Motor neuron (in vitro differentiated cells): ENCODE data around the gene CIC. TPM values are rescaled to one million over a fixed set of nuclear protein-coding genes. Genes with fewer than 3 reads are reported as not detected.

ENCODE experiments used
- ATAC-seq, 8 experiments: fragments of 200-7000 bp; cut with Tn5 transposase; replicated peaks in 6 of 8; 2 replicates each; pipeline ENCODE4 v1.8.0; 2021; ENCODE audit warnings: mild to moderate bottlenecking in 8 of 8, moderate library complexity in 8 of 8
- H3K27ac ChIP-seq, 2 donors: fragments of 250-450 bp; sonication (Bioruptor Pico); 2 replicates each; pipeline ENCODE4 v1.9.0; 2021; ENCODE audit warnings: antibody characterized with exemption in 2 of 2, mild to moderate bottlenecking in 2 of 2, moderate library complexity in 1 of 2
- H3K4me1 ChIP-seq, 2 donors: fragments of 250-450 bp; sonication (Bioruptor Pico); replicated peaks in 1 of 2; 2 replicates each; pipeline ENCODE4 v1.6.1; 2021; ENCODE audit warnings: antibody characterized with exemption in 2 of 2, mild to moderate bottlenecking in 2 of 2, moderate library complexity in 1 of 2
- H3K4me3 ChIP-seq, 5 donors: fragments of 250-450 bp; sonication (Bioruptor Pico); 2 replicates each; pipeline ENCODE4 v1.9.0; 2021; ENCODE audit warnings: antibody characterized with exemption in 5 of 5, mild to moderate bottlenecking in 5 of 5, moderate library complexity in 4 of 5
- WGBS, 10 experiments: fragments of 450-650 bp; shearing (Covaris generic); methylation state at CpG; one replicate each; pipeline ENCODE4 v1.0.0; 2022; 5-methylcytosine and 5-hydroxymethylcytosine counted together
- in situ Hi-C, 9 experiments: fragments of 400-800 bp; cut with MboI; loops; one replicate each; pipeline ENCODE4 v1.15.0; 2021; ENCODE audit warnings: low sequenced_read_pairs in 9 of 9, low pct_unique_long_range_greater_than_20kb in 2 of 9; ENCODE audit not compliant: unreplicated experiment in 9 of 9
- total RNA-seq, 8 experiments: library from RNA; unstranded; fragments of 300-600 nt; gene quantifications; 2 replicates each; pipeline versions ENCODE4 v1.2.3 to v1.2.4, GENCODE V29; 2022

The CIC gene
- total RNA-seq, 8 experiments from 2014 or later: 15.8 to 59.1 (median 27.9) TPM

DNA sequence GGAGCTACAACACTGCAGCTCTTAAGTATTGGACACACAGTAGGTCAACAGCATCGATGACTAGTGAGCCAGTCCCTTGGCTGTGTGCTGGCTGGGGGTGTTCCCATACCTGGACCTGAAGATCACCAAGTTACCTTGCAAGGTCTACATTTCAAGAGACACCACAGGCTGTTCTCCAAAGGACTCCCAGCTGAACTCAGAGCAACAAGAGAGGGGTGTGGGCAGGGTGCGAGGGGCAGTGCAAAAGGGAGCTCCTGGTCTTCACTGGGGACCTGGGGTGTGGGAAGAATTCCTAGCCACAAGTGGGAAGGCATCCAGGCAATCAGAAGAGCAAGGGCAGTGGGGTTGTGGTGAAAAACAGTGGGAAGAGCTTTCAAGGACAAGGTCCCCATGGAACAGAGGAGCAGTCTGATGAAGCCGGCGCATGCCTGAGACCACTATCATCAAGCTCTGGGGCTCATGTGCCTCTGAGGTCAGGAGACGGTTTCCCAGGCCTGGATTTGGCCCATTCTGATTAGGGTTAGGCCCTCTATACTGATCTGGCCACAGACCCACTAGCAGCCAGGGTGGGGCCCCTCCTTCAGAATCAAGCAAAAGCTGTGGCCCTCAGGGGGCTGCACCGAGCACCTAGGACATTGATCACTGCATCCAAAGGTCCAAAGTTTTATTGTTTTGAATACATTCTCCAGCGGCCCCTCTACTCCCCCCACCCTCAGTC lies 22.0 kb upstream of the CIC start:
- no peak overlapping the region for H3K27ac ChIP-seq

DNA sequence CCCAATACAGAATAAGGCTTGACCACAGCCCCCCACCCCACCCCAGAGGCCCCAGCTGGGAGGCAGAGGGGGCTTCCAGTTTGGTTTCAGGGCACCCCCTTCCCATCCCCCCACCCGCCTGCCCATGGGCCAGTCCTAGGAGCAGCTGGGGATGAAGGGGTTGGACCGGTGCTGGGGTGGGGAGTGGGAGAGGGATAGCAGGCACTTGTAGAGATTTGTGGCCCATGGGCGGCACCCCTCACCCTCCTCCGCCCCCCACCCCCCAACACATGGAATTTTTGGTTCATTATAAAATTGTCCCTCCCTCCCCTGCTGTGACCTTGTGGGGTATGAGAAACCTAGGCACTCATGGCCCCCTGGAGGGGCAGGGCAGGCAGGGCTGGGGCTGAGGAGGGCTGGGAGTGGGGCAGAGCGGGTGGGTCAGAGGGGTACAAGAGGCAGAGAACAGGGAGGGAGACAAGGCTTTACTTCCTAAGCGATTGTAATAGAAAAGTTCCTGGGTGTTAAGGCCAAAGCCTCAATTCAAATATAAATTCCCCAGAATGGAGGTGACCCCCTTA lies 21.3 kb upstream of the CIC start:
- WGBS, 10 experiments: no CpG with 5 or more reads among the region's 6 CpGs
- Histone ChIP-seq H3K4me1 (peaks cover 32 to 41% of the 10 kb centered on the region in 2 donors), H3K4me3 (no peak overlapping the region), H3K27ac (no peak overlapping the region)
- in situ Hi-C loops: no loop called here
- no peak for ATAC-seq

More for the DNA sequence above, 22.0 kb upstream of the CIC start:
- no peak for ATAC-seq
- Histone ChIP-seq H3K4me1 (peaks cover 25 to 34% of the 10 kb centered on the region in 2 donors), H3K4me3 (no peak overlapping the region)
- in situ Hi-C loops: no loop called here
- 80 to 90% (median 87%) methylated on average over 1 to 2 of the region's 7 CpGs; no CpG with 5 or more reads in 6 of the 10 experiments for WGBS, 10 experiments

DNA sequence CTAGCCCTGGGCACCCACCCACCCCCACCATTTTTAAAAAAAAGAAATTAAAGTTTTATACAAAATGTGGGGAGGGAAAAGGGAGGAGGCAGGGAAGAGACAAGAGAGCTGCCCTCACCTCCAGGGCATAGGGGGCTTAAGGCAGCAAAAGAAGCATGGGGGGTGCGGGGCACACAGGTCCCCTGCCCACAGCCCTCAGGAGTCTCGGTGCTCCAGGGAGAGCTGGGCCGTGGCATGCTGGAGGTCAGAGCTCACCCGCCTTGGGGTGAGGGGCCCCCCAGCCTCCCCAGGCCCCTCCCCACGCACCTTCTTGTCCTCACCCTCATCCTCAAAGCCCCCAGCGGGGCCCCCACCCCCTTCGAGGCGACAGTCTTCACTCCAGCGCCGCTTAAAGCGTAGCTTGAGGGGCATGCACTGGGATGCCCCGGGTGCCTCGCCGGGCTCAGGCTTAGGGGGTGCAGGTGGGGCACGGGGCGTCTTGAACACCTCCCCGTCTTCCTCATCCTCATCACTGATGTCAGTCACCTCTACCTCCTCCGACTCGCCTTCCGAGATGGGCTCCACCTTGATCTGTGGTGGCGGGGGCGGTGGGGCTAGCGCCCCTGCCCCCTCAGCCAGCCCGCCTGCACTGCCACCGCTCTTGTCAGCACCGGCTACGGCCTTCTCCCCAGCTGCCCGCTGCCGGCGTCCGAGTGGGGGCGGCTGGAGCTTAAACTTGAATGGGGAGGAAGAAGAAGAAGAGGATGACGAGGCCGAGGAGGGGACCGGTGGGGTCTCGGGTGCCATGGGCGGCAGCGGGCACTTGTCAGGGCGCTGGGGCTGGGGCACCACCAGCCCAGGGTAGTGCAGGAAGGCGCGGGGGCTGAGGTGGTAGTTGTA lies 20.5 kb upstream of the CIC start:
- Histone ChIP-seq H3K4me1 (peaks cover 36 to 41% of the 10 kb centered on the region in 2 donors), H3K4me3 (no peak overlapping the region), H3K27ac (no peak overlapping the region)
- in situ Hi-C loops: no loop called here
- WGBS, 10 experiments: 100% methylated on average over 2 to 5 of the region's 41 CpGs; no CpG with 5 or more reads in 7 of the 10 experiments
- ATAC-seq: no peak

- Histone ChIP-seq H3K4me3 (no peak overlapping the region), H3K27ac (no peak overlapping the region), H3K4me1 (peaks cover 29 to 34% of the 10 kb centered on the region in 2 donors)
- in situ Hi-C loops: no loop called here
- no peak for ATAC-seq
- WGBS, 10 experiments: 92 to 100% (median 100%) methylated on average over 1 to 5 of the region's 36 CpGs; no CpG with 5 or more reads in 7 of the 10 experiments
Measured at GRCh38 chr19:42249149-42249750, 19.8 kb upstream of the CIC start.

DNA sequence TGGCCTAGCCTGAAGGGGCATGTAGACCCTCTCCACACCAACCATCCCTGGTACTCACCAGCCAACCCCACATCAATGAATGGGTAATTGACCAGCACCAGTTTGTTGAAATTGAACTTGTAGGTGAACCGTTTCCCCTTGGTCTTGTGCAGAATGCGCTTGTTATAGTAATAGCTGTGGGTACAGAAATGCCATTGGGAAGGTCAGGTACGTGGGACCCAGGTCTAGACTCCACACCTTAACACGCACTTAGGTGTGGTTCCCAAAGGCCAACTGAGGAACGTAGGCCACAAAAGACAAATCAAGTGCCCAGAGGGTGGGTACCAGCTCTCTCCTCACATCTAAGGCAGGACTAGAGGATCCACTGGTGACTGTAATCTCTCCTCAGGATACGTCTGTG lies 19.3 kb upstream of the CIC start:
- H3K27ac ChIP-seq: no peak overlapping the region
- peaks cover 28 to 32% of the 10 kb centered on the region in 2 donors for H3K4me1 ChIP-seq
- in situ Hi-C loops: no loop called here
- no peak overlapping the region for H3K4me3 ChIP-seq
- no peak for ATAC-seq
- 70 to 100% (median 100%) methylated on average over 1 to 3 of the region's 6 CpGs; no CpG with 5 or more reads in 3 of the 10 experiments for WGBS, 10 experiments

DNA sequence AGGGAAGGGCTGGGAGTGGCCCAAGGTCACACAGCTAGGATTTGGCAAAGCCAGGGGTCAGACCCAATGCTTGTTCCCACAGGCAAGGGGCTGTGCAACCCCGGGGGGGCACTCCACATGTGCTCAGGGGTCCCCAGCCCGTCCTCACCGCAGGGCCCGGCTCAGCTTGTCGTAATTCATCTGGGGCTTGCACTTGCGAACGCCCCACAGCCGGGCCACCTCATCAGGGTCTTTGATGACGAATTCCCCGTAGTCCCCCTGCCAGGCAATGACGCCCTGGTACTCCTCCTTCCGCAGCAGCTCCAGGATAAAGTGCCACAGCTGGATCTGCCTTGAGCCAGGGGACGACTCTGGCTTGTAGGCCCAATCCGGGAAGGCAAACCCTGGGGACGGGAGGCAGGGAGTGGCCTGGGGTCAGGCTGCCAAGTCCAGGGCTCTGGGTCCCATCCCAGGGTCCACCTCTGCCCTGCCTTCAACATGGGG lies 18.8 kb upstream of the CIC start:
- H3K4me3 ChIP-seq: no peak overlapping the region
- in situ Hi-C loops: no loop called here
- peaks cover 26 to 32% of the 10 kb centered on the region in 2 donors for H3K4me1 ChIP-seq
- peak overlapping the region in 1 of 2 donors; percentile 72 for H3K27ac ChIP-seq
- ATAC-seq: no peak
- WGBS, 10 experiments: 90% methylated on average over 4 of the region's 15 CpGs; no CpG with 5 or more reads in 9 of the 10 experiments

GRCh38 chr19:42250666-42251531 lies 18.2 kb upstream of the CIC start:
- WGBS, 10 experiments: 20 to 73% methylated on average over 1 to 3 of the region's 19 CpGs; no CpG with 5 or more reads in 8 of the 10 experiments
- H3K4me3 ChIP-seq: peak overlapping the region in 2 of 5 donors; percentile 7 to 21

GRCh38 chr19:42251572-42252358 lies 17.3 kb upstream of the CIC start:
- in situ Hi-C loops: no loop called here
- H3K27ac ChIP-seq: peak overlapping the region; percentile 1 to 76
- WGBS, 10 experiments: 83 to 100% (median 100%) methylated on average over 1 of the region's 4 CpGs; no CpG with 5 or more reads in 6 of the 10 experiments
- ATAC-seq: no peak
- peak overlapping the region in 4 of 5 donors; percentile 59 to 96 (median 70) for H3K4me3 ChIP-seq
- peaks cover 27 to 33% of the 10 kb centered on the region in 2 donors for H3K4me1 ChIP-seq

More at GRCh38 chr19:42250666-42251531, 18.2 kb upstream of the CIC start:
- peak in 6 of 8 experiments; percentile 2 to 30 (median 21) for ATAC-seq
- in situ Hi-C loops: no loop called here
- Histone ChIP-seq H3K27ac (peak overlapping the region; percentile 63 to 72), H3K4me1 (peaks cover 29 to 31% of the 10 kb centered on the region in 2 donors)

DNA sequence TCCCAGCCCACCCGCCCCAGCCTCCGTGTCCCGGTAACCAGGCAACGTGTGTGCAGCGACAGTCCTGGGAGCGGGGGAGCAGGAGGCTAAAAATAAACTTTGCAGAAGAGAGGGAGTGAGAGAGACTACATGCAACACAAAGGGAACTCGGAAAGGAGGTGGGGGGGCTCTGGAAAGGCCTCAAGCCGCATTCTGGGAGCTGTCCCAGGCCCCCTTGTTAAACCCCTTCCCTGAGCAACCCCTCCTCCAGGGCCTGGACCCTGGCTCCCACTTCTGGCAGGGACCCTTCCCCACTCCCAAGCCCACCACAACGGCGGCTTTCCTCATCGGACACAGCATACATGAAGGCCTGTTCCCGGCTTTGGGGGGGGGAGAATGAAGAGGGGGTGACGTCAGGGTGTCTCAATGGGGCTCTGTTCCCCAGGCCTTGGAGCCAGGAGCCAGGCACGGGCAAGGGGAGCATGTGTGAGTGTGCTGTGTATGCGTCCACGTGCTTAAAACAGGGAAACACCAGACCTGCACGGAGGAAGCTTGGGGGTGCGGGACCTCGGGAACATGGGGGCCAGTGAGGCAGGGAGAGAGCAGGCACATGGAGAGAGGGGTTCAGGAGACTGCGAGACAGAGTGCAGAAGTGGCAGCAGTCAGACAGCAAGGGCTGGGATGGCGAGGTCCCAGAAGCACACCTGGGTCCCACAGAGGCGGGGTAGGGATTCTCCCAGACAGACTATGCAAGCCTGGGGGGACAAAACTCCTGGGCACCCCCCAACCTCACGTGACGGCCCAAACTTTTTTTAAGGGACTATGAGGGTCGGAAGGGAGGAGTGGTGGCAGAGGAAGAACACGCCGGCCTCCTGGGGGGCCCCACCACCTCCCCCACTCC lies 16.4 kb upstream of the CIC start:
- Histone ChIP-seq H3K27ac (peak overlapping the region; percentile 76 to 90), H3K4me3 (peak overlapping the region; percentile 59 to 96 (median 72)), H3K4me1 (peaks cover 27 to 33% of the 10 kb centered on the region in 2 donors)
- 0 to 7% (median 0%) methylated on average over 1 to 4 of the region's 27 CpGs; no CpG with 5 or more reads in 7 of the 10 experiments for WGBS, 10 experiments
- in situ Hi-C loops: no loop called here
- ATAC-seq: peak in 7 of 8 experiments; percentile 0 to 45 (median 20)

- peak overlapping the region; percentile 59 to 96 (median 72) for H3K4me3 ChIP-seq
- peak; percentile 1 to 23 (median 4) for ATAC-seq
- peak overlapping the region; percentile 76 to 90 for H3K27ac ChIP-seq
- in situ Hi-C loops: no loop called here
- peaks cover 27 to 33% of the 10 kb centered on the region in 2 donors for H3K4me1 ChIP-seq
- 0% methylated on average over 1 to 4 of the region's 71 CpGs; no CpG with 5 or more reads in 7 of the 10 experiments for WGBS, 10 experiments
Measured at GRCh38 chr19:42253245-42254088, 15.6 kb upstream of the CIC start.
